Measurements from ENCODE around the gene WNT9A. TPM values are rescaled to one million over a fixed set of nuclear protein-coding genes. Genes with fewer than 3 reads are reported as not detected.

WNT9A gene
- total and polyA plus RNA-seq, 3 experiments from 2014 or later: 0.07 to 0.13 TPM; not detected in 1

DNA sequence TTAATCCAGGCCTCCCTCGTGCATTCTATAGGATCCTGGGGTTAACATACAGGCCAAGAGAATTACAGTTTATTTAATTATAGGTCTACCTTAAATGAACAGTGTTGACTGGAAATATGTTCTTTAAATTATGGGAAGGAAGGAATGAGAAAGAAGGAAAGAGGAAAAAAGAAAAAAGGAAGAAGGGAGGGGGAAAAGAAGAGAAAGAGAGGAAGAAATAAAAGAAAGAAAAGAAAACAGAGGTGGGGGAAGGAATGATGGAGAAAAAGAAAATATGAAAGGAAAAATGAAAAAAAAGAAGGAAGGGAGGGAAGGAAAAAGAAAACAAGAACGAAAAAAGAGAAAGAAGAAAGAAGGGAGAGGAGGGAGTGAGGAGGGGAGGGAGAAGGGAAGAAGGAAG, 38.5 kb downstream of the WNT9A start:
- no peaks in the 10 kb centered on the region for H3K9me3 Mint-ChIP-seq
- no peaks in the 10 kb centered on the region for H3K36me3 Mint-ChIP-seq
- H3K4me3 Mint-ChIP-seq: no peak overlapping the region
- Histone ChIP-seq H3K27me3 (ENCODE audit: insufficient read depth, low read length, poor library complexity, severe bottlenecking) (no peaks in the 10 kb centered on the region), H3K4me1 (ENCODE audit: insufficient read depth, low read length) (no peaks in the 10 kb centered on the region), H3K4me3 (ENCODE audit: low read length) (no peak overlapping the region), H3K9me3 (ENCODE audit: low read length) (no peaks in the 10 kb centered on the region), H3K36me3 (ENCODE audit: insufficient read depth, low read length) (no peaks in the 10 kb centered on the region), H3K27ac (ENCODE audit: low read depth, low read length) (no peak overlapping the region)
- no peak for DNase-seq
- H3K27me3 Mint-ChIP-seq: peaks cover 5 to 10% of the 10 kb centered on the region in 2 donors
- peak overlapping the region in 3 of 8 donors; percentile 10 to 75 (median 47) for H3K27ac Mint-ChIP-seq
- POLR2A ChIA-PET: no interaction called here
- no peaks in the 10 kb centered on the region for H3K4me1 Mint-ChIP-seq
- CTCF ChIA-PET: no interaction called here

DNA sequence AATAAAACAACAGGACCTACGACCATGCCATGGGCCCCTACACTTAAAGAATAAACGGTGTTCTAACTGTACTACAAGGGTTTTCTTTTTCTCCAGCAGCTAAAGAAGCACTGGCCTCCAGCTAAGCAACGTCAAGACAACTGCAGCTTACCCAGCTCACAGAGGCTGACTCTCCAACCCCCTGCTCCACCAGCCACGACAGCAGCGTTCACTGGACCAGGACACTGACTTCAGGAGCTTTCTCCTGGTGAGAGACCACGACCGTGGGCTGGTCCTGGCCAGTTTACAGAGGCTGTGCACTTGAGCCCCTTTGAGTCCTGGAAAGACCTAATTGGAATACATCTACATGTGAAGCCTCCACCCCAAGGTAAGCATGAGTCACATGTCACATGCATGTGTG, 39.4 kb downstream of the WNT9A start:
- Mint-ChIP-seq H3K27ac (peak overlapping the region in 1 of 8 donors; percentile 82), H3K36me3 (no peaks in the 10 kb centered on the region), H3K27me3 (peaks cover 5 to 10% of the 10 kb centered on the region in 2 donors), H3K9me3 (no peaks in the 10 kb centered on the region), H3K4me3 (no peak overlapping the region), H3K4me1 (no peaks in the 10 kb centered on the region)
- no peak for DNase-seq
- no peaks in the 10 kb centered on the region for H3K27me3 ChIP-seq (ENCODE audit: insufficient read depth, low read length, poor library complexity, severe bottlenecking)
- no peaks in the 10 kb centered on the region for H3K36me3 ChIP-seq (ENCODE audit: insufficient read depth, low read length)
- no peak overlapping the region for H3K4me3 ChIP-seq (ENCODE audit: low read length)
- POLR2A ChIA-PET: no interaction called here
- H3K4me1 ChIP-seq (ENCODE audit: insufficient read depth, low read length): no peaks in the 10 kb centered on the region
- no peaks in the 10 kb centered on the region for H3K9me3 ChIP-seq (ENCODE audit: low read length)
- CTCF ChIA-PET: no interaction called here
- no peak overlapping the region for H3K27ac ChIP-seq (ENCODE audit: low read depth, low read length)

DNA sequence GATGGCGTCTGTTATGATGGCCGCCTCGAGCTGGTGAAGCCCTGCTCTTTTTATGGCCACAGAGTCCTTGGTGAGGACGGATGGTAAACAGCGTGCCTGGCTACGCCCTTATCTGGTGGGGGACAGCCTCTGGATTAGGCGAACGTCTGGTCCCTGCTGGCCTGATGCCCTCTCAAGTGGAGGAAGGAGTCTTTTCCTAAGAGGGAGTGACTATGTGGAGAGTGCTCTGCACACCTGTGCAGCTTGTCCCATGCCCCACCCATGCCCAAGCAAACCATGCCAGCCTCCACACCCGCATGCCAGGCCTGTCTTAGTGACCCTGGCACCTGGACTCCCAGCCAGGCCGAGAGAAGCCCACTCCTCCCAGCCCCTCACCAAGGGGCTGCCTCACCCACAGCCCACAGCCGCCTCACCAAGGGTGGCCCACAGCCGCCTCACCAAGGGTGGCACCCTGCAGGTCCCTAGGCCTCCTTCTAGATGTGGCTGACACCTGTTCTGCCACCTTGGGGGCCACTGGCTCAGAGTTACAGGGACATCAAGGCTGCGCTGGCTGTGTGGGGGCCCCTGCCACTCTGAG, 40.2 kb downstream of the WNT9A start:
- POLR2A ChIA-PET: no interaction called here

DNA sequence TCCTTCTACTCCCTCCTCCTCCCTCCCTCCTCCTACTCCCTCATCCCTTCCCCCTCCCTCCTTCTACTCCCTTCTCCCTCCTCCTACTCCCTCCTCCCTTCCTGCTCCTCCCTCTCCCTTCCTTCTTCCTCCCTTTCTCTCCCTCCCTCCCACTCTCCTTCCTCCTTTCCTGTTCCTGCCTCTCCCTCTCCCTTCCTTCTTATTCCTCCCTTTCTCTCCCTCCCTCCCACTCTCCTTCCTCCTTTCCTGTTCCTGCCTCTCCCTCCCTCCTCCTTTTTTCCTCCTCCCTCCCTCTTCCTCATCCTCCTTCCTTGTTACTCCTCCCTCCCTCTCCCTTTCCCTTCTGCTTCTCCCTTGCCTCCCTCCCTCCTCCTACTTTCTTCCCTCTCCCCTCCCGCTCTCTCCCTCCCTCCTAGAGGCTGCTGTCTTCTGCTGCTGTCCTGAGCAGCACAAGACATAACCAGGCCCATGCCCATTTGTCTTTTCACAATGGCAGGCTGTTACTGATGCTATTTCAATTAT, 41.1 kb downstream of the WNT9A start:
- Histone ChIP-seq H3K4me3 (ENCODE audit: low read length) (no peak overlapping the region), H3K27me3 (ENCODE audit: insufficient read depth, low read length, poor library complexity, severe bottlenecking) (no peaks in the 10 kb centered on the region), H3K27ac (ENCODE audit: low read depth, low read length) (no peak overlapping the region), H3K36me3 (ENCODE audit: insufficient read depth, low read length) (no peaks in the 10 kb centered on the region), H3K4me1 (ENCODE audit: insufficient read depth, low read length) (no peaks in the 10 kb centered on the region), H3K9me3 (ENCODE audit: low read length) (no peaks in the 10 kb centered on the region)
- no peak for DNase-seq
- Mint-ChIP-seq H3K4me3 (no peak overlapping the region), H3K27ac (peak overlapping the region in 2 of 8 donors; percentile 26 to 74), H3K27me3 (peaks cover 5% of the 10 kb centered on the region in 2 donors), H3K4me1 (peaks cover 0 to 4% (median 0%) of the 10 kb centered on the region in 3 donors), H3K9me3 (no peaks in the 10 kb centered on the region), H3K36me3 (no peaks in the 10 kb centered on the region)
- ChIA-PET CTCF (no interaction called here), POLR2A (no interaction called here)

More for the DNA sequence above, 40.2 kb downstream of the WNT9A start:
- no peaks in the 10 kb centered on the region for H3K27me3 ChIP-seq (ENCODE audit: insufficient read depth, low read length, poor library complexity, severe bottlenecking)
- no peaks in the 10 kb centered on the region for H3K4me1 ChIP-seq (ENCODE audit: insufficient read depth, low read length)
- Mint-ChIP-seq H3K9me3 (no peaks in the 10 kb centered on the region), H3K36me3 (no peaks in the 10 kb centered on the region), H3K27me3 (peaks cover 5 to 10% of the 10 kb centered on the region in 2 donors), H3K4me1 (no peaks in the 10 kb centered on the region), H3K27ac (no peak overlapping the region), H3K4me3 (no peak overlapping the region)
- DNase-seq: no peak
- CTCF ChIA-PET: no interaction called here
- H3K9me3 ChIP-seq (ENCODE audit: low read length): no peaks in the 10 kb centered on the region
- no peak overlapping the region for H3K27ac ChIP-seq (ENCODE audit: low read depth, low read length)
- no peak overlapping the region for H3K4me3 ChIP-seq (ENCODE audit: low read length)
- H3K36me3 ChIP-seq (ENCODE audit: insufficient read depth, low read length): no peaks in the 10 kb centered on the region

DNA sequence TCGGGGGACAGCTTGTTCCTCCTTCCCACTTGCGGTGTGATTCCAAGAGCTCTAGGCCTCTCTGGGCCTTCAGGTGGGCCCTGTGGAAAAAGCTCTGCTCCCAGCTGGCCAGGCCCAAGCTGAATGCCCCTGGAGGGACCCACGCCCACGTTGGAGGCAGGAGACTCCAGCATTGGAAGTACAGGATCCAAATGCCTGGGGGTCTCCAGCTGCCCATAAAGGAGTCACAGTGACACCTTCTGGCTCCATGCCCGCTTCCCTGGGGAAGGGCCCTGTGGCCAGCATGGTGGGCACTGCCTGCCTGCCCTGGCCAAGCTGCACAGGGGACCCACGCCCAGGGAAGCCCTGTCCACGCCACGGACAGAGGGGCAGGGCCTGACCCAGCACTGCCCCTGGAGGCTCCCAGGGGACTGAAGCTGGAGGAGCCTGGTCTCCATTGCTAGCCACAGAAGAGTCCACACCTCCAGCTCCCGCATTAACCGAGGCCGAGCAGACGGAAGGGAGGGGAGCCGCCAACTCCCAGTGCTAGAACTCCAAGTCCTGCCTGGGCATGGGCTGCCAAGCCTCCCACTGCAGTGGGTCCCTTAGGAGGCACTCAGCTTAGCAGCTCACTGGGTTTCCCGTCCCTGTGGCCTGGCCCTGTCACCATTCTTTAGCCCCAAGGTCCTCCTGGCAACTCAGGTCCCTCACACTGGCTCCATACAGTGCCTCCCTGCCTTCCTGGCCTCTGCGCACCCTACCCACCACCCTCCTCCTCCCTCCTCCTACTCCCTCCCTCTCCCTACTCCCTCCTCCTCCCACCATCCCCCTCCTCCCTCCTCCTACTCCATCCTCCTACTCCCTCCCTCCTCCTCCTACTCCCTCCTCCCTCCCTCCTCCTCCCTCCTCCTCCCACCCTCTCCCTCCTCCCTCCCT, 41.9 kb downstream of the WNT9A start:
- ChIA-PET POLR2A (no interaction called here), CTCF (no interaction called here)
- Mint-ChIP-seq H3K4me3 (no peak overlapping the region), H3K36me3 (no peaks in the 10 kb centered on the region), H3K27me3 (peaks cover 5% of the 10 kb centered on the region in 2 donors), H3K9me3 (no peaks in the 10 kb centered on the region), H3K27ac (no peak overlapping the region), H3K4me1 (peaks cover 0 to 4% (median 0%) of the 10 kb centered on the region in 3 donors)
- no peaks in the 10 kb centered on the region for H3K27me3 ChIP-seq (ENCODE audit: insufficient read depth, low read length, poor library complexity, severe bottlenecking)
- H3K27ac ChIP-seq (ENCODE audit: low read depth, low read length): no peak overlapping the region
- H3K4me3 ChIP-seq (ENCODE audit: low read length): no peak overlapping the region
- no peaks in the 10 kb centered on the region for H3K4me1 ChIP-seq (ENCODE audit: insufficient read depth, low read length)
- no peaks in the 10 kb centered on the region for H3K36me3 ChIP-seq (ENCODE audit: insufficient read depth, low read length)
- DNase-seq: no peak
- H3K9me3 ChIP-seq (ENCODE audit: low read length): no peaks in the 10 kb centered on the region

DNA sequence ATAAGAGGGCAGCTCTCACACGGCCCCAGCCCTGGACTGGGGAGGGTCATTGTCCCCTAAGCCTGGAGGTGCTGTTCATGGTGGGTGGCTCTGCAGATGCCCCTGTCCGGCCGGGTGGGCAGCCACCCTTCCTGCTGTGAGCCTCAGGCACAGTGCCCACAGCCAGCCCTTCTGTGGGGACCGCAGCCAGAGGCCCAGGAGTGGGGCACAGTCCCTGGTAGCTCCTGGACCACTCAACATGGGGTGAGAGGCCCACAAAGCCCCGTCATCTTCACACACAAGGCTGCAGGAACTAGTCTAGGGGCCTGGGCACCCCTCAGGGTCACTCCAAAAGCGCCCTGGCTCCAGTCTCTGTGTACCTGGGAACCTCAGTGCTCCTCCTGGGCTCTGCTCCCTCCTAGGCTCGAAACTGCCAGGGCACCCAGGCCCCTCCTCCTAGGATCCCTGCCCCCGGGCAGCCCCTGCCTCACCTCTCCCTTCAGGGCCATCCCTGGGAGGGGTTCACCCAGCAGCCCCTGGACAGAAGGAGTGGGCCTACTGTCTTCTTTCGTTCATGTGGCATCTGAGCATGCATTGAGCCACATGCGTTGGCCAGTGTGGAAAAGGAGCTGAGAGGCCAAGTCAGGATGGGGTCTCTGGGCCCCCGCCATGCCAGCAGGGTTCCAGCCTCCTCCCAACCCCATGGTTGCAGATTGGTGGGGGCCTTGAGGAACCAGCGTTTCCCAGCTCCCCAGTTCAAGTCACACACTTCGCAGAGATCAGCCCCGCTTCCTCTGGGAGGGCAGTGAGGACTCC, 43.0 kb downstream of the WNT9A start:
- Mint-ChIP-seq H3K27ac (no peak overlapping the region), H3K27me3 (peaks cover 3 to 5% of the 10 kb centered on the region in 2 donors), H3K4me1 (peaks cover 0 to 4% (median 3%) of the 10 kb centered on the region in 3 donors), H3K36me3 (no peaks in the 10 kb centered on the region), H3K9me3 (no peaks in the 10 kb centered on the region), H3K4me3 (no peak overlapping the region)
- no peak overlapping the region for H3K27ac ChIP-seq (ENCODE audit: low read depth, low read length)
- ChIA-PET POLR2A (interaction anchor here (0.6 kb wide), 1 partner anchor 142 kb away, joined by 4 read pairs; no protein-coding TSS in a partner anchor), CTCF (no interaction called here)
- DNase-seq: no peak
- no peak overlapping the region for H3K4me3 ChIP-seq (ENCODE audit: low read length)
- H3K36me3 ChIP-seq (ENCODE audit: insufficient read depth, low read length): no peaks in the 10 kb centered on the region
- no peaks in the 10 kb centered on the region for H3K9me3 ChIP-seq (ENCODE audit: low read length)
- no peaks in the 10 kb centered on the region for H3K27me3 ChIP-seq (ENCODE audit: insufficient read depth, low read length, poor library complexity, severe bottlenecking)
- no peaks in the 10 kb centered on the region for H3K4me1 ChIP-seq (ENCODE audit: insufficient read depth, low read length)

DNA sequence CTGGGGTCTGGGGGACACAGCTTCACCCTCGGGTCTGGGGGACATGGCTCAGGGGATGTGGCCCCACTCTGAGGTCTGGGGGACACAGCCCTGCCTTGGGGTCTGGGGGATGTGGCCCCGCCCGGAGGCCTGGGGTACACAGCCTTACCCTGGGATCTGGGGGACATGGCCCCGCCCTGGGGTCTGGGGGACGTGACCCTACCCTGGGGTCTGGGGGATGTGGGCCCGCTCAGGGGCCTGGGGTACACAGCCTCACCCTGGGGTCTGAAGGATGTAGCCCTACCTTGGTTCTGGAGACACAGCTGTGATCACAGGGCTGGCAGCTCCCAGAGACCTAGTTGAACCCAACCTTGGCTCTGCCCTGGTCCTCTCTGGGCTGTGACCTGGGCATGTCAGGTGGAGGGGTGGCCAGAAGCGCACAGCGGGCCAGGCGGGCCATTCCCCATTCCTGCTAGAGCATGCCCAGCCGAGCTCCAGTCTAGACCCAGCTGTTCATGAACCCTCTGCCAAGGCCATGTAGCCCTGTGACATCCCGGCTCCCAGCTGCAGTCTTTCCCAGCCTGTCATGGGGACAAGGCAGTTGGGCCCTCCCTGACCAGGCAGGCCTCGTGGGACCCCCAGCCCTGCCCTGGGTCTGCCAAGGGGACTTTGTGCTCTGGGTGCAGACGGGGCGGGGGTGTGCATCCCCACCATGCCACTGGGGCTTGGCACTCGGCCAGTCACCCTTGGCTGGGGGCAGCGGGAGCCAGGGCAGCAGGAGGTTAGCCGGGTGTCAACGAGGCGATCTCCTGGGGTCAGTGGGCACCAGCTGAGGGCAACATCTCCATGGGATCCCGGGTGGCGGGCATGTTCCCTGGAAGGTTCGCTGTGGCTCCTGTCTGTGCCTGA, 43.9 kb downstream of the WNT9A start:
- H3K27me3 ChIP-seq (ENCODE audit: insufficient read depth, low read length, poor library complexity, severe bottlenecking): no peaks in the 10 kb centered on the region
- no peaks in the 10 kb centered on the region for H3K36me3 ChIP-seq (ENCODE audit: insufficient read depth, low read length)
- no peak overlapping the region for H3K27ac Mint-ChIP-seq
- DNase-seq: peak in 1 of 5 donors; percentile 26
- H3K4me3 Mint-ChIP-seq: no peak overlapping the region
- H3K4me3 ChIP-seq (ENCODE audit: low read length): no peak overlapping the region
- no peaks in the 10 kb centered on the region for H3K9me3 ChIP-seq (ENCODE audit: low read length)
- no peaks in the 10 kb centered on the region for H3K36me3 Mint-ChIP-seq
- H3K27ac ChIP-seq (ENCODE audit: low read depth, low read length): no peak overlapping the region
- H3K9me3 Mint-ChIP-seq: no peaks in the 10 kb centered on the region
- ChIA-PET CTCF (no interaction called here), POLR2A (no interaction called here)
- no peaks in the 10 kb centered on the region for H3K4me1 ChIP-seq (ENCODE audit: insufficient read depth, low read length)
- peaks cover 2 to 11% (median 4%) of the 10 kb centered on the region in 3 donors for H3K4me1 Mint-ChIP-seq
- peaks cover 2 to 3% of the 10 kb centered on the region in 2 donors for H3K27me3 Mint-ChIP-seq
